SK-N-SH (cell line): ENCODE results near the gene TMEM114.
"Not testable (repeated sequence)": the region's sequence is repeated elsewhere in the genome, so short reads cannot be mapped to it uniquely, and the experiment has no call there.

Experiments used
- CHD2 ChIP-seq: fragments of 150-350 bp; IDR thresholded peaks from 2 replicates; pipeline ENCODE4 v1.6.1; 2018; ENCODE audit warnings: low read length; ENCODE audit not compliant: partially characterized antibody
- ELF1 ChIP-seq: IDR thresholded peaks from 2 replicates; pipeline ENCODE4 v1.4.0; 2012
- EP300 ChIP-seq, 2 experiments: IDR thresholded peaks; 2 replicates each; pipeline versions ENCODE4 v1.4.0 to v1.6.1; 2012; ENCODE audit warnings: borderline replicate concordance in 1 of 2, low read depth in 1 of 2, low read length in 1 of 2
- FOXM1 ChIP-seq: IDR thresholded peaks from 2 replicates; pipeline ENCODE4 v1.4.0; 2012; ENCODE audit warnings: low read depth, mild to moderate bottlenecking
- POLR2AphosphoS5 ChIP-seq: IDR thresholded peaks from 2 replicates; pipeline ENCODE4 v1.6.1; 2012; ENCODE audit warnings: low read depth, low read length
- RCOR1 ChIP-seq: fragments of 150-350 bp; IDR thresholded peaks from 2 replicates; pipeline ENCODE4 v1.6.1; 2017; ENCODE audit warnings: antibody characterized with exemption, low read length
- RFX5 ChIP-seq: IDR thresholded peaks from 2 replicates; pipeline ENCODE4 v1.6.1; 2012; ENCODE audit warnings: mild to moderate bottlenecking, improper control_type of control experiment, low read length
- SIN3A ChIP-seq: IDR thresholded peaks from 2 replicates; pipeline ENCODE4 v1.6.1; 2012; ENCODE audit warnings: low read depth, mild to moderate bottlenecking, low read length, moderate library complexity, borderline replicate concordance
- TAF1 ChIP-seq: IDR thresholded peaks from 2 replicates; pipeline ENCODE4 v1.6.1; 2012; ENCODE audit warnings: low read depth, mild to moderate bottlenecking, low read length, moderate library complexity, borderline replicate concordance
- TF ChIP-seq, protein P1 (sequence below): fragments of 200-600 bp; sonication (generic); IDR thresholded peaks from 2 replicates; pipeline ENCODE4 v1.6.1; 2017; ENCODE audit warnings: antibody characterized with exemption, mild to moderate bottlenecking, moderate library complexity

DNA sequence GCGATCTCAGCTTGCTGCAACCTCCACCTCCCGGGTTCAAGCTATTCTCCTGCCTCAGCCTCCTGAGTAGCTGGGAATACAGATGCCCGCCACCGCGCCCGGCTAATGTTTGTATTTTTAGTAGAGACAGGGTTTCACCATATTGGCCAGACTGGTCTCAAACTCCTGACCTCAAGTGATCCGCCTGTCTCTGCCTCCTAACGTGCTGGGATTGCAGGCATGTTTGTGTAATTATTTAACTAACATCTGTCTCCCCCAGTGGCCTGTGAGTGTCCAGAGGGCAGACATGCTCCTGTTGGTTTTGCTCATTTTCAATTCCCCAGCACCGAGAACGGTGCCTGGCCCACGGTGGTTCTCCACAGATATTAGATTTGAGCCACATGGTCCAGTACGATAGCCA is 19.9 kb downstream of the TMEM114 start:
- not testable (repeated sequence) for TF ChIP-seq RFX5; RCOR1; ELF1; POLR2AphosphoS5; FOXM1; TAF1; CHD2; SIN3A; EP300 (IDR thresholded peaks at IDR 0.05; ENCODE audit: borderline replicate concordance in 1 of 2, low read depth in 1 of 2, low read length in 1 of 2)
- TF ChIP-seq, protein P1, sequence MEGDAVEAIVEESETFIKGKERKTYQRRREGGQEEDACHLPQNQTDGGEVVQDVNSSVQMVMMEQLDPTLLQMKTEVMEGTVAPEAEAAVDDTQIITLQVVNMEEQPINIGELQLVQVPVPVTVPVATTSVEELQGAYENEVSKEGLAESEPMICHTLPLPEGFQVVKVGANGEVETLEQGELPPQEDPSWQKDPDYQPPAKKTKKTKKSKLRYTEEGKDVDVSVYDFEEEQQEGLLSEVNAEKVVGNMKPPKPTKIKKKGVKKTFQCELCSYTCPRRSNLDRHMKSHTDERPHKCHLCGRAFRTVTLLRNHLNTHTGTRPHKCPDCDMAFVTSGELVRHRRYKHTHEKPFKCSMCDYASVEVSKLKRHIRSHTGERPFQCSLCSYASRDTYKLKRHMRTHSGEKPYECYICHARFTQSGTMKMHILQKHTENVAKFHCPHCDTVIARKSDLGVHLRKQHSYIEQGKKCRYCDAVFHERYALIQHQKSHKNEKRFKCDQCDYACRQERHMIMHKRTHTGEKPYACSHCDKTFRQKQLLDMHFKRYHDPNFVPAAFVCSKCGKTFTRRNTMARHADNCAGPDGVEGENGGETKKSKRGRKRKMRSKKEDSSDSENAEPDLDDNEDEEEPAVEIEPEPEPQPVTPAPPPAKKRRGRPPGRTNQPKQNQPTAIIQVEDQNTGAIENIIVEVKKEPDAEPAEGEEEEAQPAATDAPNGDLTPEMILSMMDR: not testable (repeated sequence)
